Right atrium auricular region (tissue), 2 donors: ENCODE results near the gene PDGFRB. TPM values are rescaled to one million over a fixed set of nuclear protein-coding genes. Genes with fewer than 3 reads are reported as not detected.

Experiments
- DNase-seq: peaks from one replicate; pipeline ENCODE4 v3.0.0-alpha.2; 2019; ENCODE audit warnings: low spot score
- H3K27ac ChIP-seq, 2 donors: fragments of 200-600 bp; sonication (generic); 1 replicate in 1 of 2; 2 replicates in 1 of 2; pipeline ENCODE4 v1.5.1; 2016 to 2019
- H3K27me3 ChIP-seq, 2 donors: fragments of 200-600 bp; sonication (generic); one replicate each; pipeline versions ENCODE4 v1.5.1 to v1.6.0; 2017 to 2019
- H3K36me3 ChIP-seq: fragments of 200-600 bp; sonication (generic); one replicate; pipeline ENCODE4 v1.5.1; 2016
- H3K4me1 ChIP-seq, 2 donors: fragments of 200-600 bp; sonication (generic); one replicate each; pipeline versions ENCODE4 v1.5.1 to v1.6.0; 2017 to 2019
- H3K4me3 ChIP-seq, 2 donors: fragments of 200-600 bp; sonication (generic); 1 replicate in 1 of 2; 2 replicates in 1 of 2; pipeline ENCODE4 v1.5.1; 2017 to 2019; ENCODE audit warnings: mild to moderate bottlenecking in 1 of 2, moderate library complexity in 1 of 2
- H3K9me3 ChIP-seq, 2 donors: fragments of 200-600 bp; sonication (generic); one replicate each; pipeline ENCODE4 v1.5.1; 2019
- CTCF ChIP-seq, 2 donors: fragments of 200-600 bp; sonication (generic); IDR thresholded peaks; one replicate each; pipeline ENCODE4 v1.5.1; 2019; ENCODE audit warnings: antibody characterized with exemption in 2 of 2
- total RNA-seq, 2 donors: library from RNA; depleted of rRNA; stranded (reverse); fragments of >200 nt; gene quantifications; one replicate each; pipeline ENCODE4 v1.1.0, GENCODE V29; 2016

The PDGFRB gene
- total RNA-seq, 2 donors from 2014 or later: 68.3 to 68.7 TPM

DNA sequence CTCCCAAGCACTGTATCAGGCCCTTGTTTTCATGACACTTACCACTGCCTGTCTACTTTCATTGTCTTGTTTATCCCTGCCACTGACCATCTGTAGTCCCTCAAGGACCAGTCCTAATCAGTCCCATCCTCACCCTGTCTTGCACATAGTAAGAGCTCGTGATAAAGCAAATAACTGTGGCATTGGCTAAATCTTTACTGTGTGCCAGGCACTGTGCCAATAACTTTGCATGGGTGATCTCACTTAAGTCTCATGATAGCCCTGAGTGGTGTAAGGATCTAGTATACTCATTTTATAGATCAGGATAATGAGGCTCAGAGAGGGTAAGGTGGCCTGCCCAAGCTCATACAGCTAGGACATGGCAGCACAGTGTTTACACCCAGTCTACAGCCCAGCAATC, 16.5 kb upstream of the PDGFRB start:
- Histone ChIP-seq H3K4me1 (peaks cover 0 to 15% of the 10 kb centered on the region in 2 donors), H3K36me3 (no peaks in the 10 kb centered on the region), H3K4me3 (no peak overlapping the region), H3K27ac (no peak overlapping the region), H3K27me3 (no peaks in the 10 kb centered on the region), H3K9me3 (no peaks in the 10 kb centered on the region)
- TF ChIP-seq CTCF (IDR thresholded peaks at IDR 0.05): no peak
- DNase-seq: no peak

- Histone ChIP-seq H3K36me3 (no peaks in the 10 kb centered on the region), H3K4me1 (peaks cover 0 to 16% of the 10 kb centered on the region in 2 donors), H3K9me3 (no peaks in the 10 kb centered on the region), H3K27ac (no peak overlapping the region), H3K27me3 (no peaks in the 10 kb centered on the region), H3K4me3 (no peak overlapping the region)
- no peak for DNase-seq
- TF ChIP-seq CTCF (IDR thresholded peaks at IDR 0.05): no peak
These were observed 13.2 kb upstream of the PDGFRB start for GRCh38 chr5:150168864-150169263.

DNA sequence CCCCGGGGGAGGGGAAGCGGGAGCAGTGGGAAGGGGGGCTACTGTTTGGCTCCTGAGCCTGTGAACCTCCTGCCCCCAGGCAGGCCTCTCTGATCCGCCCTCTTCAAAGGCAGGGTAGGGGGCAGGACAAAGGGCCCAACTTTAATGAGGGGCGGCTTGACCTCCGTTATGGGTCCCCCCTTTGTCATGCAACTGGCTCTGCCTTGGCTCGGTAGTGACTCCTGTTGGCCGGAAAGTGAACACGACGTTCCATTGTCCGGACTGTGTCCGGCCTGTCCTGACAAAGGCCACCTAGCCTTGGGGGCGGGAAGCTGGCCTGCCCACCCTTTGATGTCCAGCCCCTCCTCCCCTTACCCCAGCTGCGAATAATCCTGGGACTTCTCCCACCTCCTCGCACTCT, 12.3 kb upstream of the PDGFRB start:
- H3K4me3 ChIP-seq: no peak overlapping the region
- H3K4me1 ChIP-seq: peaks cover 0 to 24% of the 10 kb centered on the region in 2 donors
- no peak for TF ChIP-seq CTCF (IDR thresholded peaks at IDR 0.05)
- H3K27ac ChIP-seq: no peak overlapping the region
- no peaks in the 10 kb centered on the region for H3K36me3 ChIP-seq
- no peaks in the 10 kb centered on the region for H3K27me3 ChIP-seq
- H3K9me3 ChIP-seq: no peaks in the 10 kb centered on the region
- no peak for DNase-seq

DNA sequence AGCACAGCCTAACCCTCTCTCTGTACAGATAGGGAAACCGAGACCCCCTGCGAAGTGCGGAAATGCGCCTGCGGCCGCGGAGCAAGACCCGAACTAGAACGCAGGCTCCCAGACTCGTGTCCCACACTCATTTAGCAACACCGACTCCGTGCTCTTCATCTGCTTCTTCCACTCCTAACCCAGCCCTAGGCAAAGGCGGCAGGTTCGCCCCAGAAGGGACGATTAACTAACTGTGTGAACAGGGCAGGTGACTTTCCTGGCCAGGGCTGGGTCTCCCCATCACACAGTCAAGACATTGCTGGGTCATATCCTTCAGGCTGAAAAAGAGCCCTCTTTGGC, 11.8 kb upstream of the PDGFRB start:
- Histone ChIP-seq H3K4me1 (peaks cover 0 to 28% of the 10 kb centered on the region in 2 donors), H3K4me3 (no peak overlapping the region)
- DNase-seq: no peak

DNA sequence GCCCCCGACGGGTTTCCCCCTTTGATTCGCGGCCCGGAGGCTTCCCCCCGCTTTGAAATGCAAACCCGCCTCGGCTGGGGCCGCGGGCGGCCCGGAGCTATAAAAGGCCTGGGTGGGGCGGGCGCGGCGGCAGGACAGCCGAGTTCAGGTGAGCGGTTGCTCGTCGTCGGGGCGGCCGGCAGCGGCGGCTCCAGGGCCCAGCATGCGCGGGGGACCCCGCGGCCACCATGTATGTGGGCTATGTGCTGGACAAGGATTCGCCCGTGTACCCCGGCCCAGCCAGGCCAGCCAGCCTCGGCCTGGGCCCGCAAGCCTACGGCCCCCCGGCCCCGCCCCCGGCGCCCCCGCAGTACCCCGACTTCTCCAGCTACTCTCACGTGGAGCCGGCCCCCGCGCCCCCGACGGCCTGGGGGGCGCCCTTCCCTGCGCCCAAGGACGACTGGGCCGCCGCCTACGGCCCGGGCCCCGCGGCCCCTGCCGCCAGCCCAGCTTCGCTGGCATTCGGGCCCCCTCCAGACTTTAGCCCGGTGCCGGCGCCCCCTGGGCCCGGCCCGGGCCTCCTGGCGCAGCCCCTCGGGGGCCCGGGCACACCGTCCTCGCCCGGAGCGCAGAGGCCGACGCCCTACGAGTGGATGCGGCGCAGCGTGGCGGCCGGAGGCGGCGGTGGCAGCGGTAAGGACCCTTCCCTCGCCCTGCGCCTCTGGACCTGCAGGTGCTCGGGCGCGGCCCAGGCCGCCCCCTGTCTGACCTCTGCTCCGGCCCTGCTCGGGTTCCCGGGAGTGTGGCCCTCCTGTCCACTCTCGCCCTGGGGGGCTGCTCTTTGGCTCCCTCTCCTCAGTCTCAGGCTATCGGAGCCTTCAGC, 11.2 kb upstream of the PDGFRB start, which contains the start of gene CDX1:
Gene CDX1 (plus strand): TSS at position 129 of the 862 bp plus-strand sequence. CDS start 99 bp downstream, at position 228.
- no peak for DNase-seq
- no peak within 1 kb of the TSS for H3K27ac ChIP-seq
- no peak for TF ChIP-seq CTCF (IDR thresholded peaks at IDR 0.05)

More for the DNA sequence above, 11.8 kb upstream of the PDGFRB start:
- Histone ChIP-seq H3K27me3 (no peaks in the 10 kb centered on the region), H3K36me3 (no peaks in the 10 kb centered on the region), H3K27ac (no peak overlapping the region), H3K9me3 (no peaks in the 10 kb centered on the region)
- TF ChIP-seq CTCF (IDR thresholded peaks at IDR 0.05): no peak

More for the DNA sequence above, 11.2 kb upstream of the PDGFRB start, which contains the start of gene CDX1:
- Histone ChIP-seq H3K4me1 (peaks cover 0 to 34% of the 10 kb centered on the region in 2 donors), H3K27me3 (no peaks in the 10 kb centered on the region), H3K36me3 (no peaks in the 10 kb centered on the region), H3K4me3 (no peak within 1 kb of the TSS), H3K9me3 (no peaks in the 10 kb centered on the region)
